DMS 273 treated with DMSO at 0.1 percent for 48 hours (cell line): ENCODE measurements around the gene INTS2.
"Not testable (repeated sequence)": the region's sequence is repeated elsewhere in the genome, so short reads cannot be mapped to it uniquely, and the experiment has no call there.

Experiments used
- DNase-seq: peaks from one replicate; lab custom pipeline; 2025; lab: John Stamatoyannopoulos, UW

INTS2 gene

GRCh38 chr17:61927208-61928100, at the start of gene INTS2:
Gene INTS2 (minus strand): TSS chr17:61927982. CDS start chr17:61926644, 1,338 bp downstream.
- peak; percentile 89 for DNase-seq

- no peak for DNase-seq
Measured at GRCh38 chr17:61974115-61974514, 46.3 kb upstream of the INTS2 start.

GRCh38 chr17:61972311-61972710, 44.5 kb upstream of the INTS2 start:
- DNase-seq = no peak

- no peak for DNase-seq
Measured at GRCh38 chr17:61970030-61970429, 42.2 kb upstream of the INTS2 start.

- no peak for DNase-seq
Measured at GRCh38 chr17:61968757-61969156, 41.0 kb upstream of the INTS2 start.

- DNase-seq = no peak
Measured at GRCh38 chr17:61967729-61968128, 39.9 kb upstream of the INTS2 start.

- no peak for DNase-seq
Measured at GRCh38 chr17:61966191-61966590, 38.4 kb upstream of the INTS2 start.

- DNase-seq = no peak
Measured at GRCh38 chr17:61955619-61956018, 27.8 kb upstream of the INTS2 start.

- DNase-seq = no peak
Measured at GRCh38 chr17:61947367-61948078, 19.7 kb upstream of the INTS2 start.

GRCh38 chr17:61946359-61946758, 18.6 kb upstream of the INTS2 start:
- no peak for DNase-seq

- DNase-seq = no peak
Measured at GRCh38 chr17:61943117-61943516, 15.3 kb upstream of the INTS2 start.

GRCh38 chr17:61942085-61942484, 14.3 kb upstream of the INTS2 start:
- no peak for DNase-seq

GRCh38 chr17:61928101-61928436, 287 bp upstream of the INTS2 start:
- no peak for DNase-seq

- DNase-seq = no peak
Measured at GRCh38 chr17:61926826-61927207, 965 bp downstream of the INTS2 start.

- not testable (repeated sequence) for DNase-seq
Measured at GRCh38 chr17:61915162-61915561, 12.6 kb downstream of the INTS2 start.

- no peak for DNase-seq
Measured at GRCh38 chr17:61908292-61909037, 19.3 kb downstream of the INTS2 start.

- DNase-seq = no peak
Measured at GRCh38 chr17:61907361-61907760, 20.4 kb downstream of the INTS2 start.

GRCh38 chr17:61904094-61904710, 23.6 kb downstream of the INTS2 start:
- DNase-seq = no peak

- no peak for DNase-seq
Measured at GRCh38 chr17:61903251-61903650, 24.5 kb downstream of the INTS2 start.

- DNase-seq = no peak
Measured at GRCh38 chr17:61897548-61898180, 30.1 kb downstream of the INTS2 start.

- DNase-seq = no peak
Measured at GRCh38 chr17:61895391-61895790, 32.4 kb downstream of the INTS2 start.

GRCh38 chr17:61894310-61894709, 33.5 kb downstream of the INTS2 start:
- DNase-seq = not testable (repeated sequence)
